Dedifferentiated amniotic fluid mesenchymal stem cell (primary cell): ENCODE data around the gene IKBKG.
"Not testable (repeated sequence)": the region's sequence is repeated elsewhere in the genome, so short reads cannot be mapped to it uniquely, and the experiment has no call there.

Experiments used
- DNase-seq: peaks from one replicate; pipeline ENCODE4 v3.0.0-alpha.2; 2016; ENCODE audit errors: extremely low spot score

Gene IKBKG

DNA sequence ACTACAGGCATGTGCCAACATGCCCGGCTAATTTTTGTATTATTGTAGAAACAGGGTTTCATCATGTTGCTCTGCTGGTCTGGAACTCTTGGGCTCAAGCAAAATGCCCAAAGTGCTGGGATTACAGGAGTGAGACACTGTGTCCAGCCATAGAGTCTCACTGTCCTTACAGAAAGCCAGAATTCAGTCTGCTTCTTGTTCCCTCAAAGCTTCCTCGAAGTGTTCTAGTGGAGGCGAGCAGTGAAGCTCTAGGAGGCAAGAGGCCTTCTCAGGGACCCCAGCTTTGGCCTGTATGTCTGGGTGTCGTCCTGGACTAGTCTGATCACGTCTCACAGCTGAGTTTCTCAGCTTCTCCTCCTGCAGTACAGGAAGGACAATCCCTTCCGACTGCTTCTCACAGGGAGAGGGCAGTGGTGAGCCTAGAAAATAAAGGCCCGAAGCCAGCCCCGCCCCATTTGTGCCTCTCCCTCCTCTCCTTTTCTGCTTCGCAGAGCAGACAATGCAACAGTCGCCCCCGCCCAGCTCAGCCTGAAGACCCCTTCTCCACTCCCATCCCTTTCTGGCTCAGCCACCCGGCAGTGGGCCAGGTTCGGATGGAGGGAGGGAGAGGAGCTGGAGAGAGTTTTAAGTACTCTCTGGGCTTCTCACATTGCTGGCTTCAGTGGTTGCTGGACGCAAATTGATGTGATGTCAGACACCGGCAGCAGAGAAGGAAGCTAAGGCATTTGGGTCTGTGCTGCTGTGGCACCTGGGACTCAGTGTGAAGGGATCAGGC, 20.3 kb upstream of the IKBKG start:
- peak; percentile 75 for DNase-seq

DNA sequence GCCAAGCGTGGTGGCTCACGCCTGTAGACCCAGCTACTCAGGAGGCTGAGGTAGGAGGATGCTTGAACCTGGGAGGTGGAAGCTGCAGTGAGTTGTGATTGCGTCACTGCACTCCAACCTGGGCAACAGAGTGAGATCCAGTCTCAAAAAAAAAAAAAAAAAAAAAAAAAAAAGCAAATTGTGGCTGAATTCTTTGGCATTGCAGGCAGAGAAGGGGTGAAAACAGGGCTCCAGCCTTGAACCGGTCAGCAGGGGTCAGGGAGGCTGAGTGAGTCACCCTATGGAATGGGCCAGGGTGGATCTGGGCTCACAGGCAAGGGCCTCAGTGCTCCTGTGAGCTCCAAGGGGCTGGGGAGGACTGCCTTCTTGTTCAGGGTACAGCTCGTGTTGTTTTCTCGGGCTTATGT, 18.2 kb upstream of the IKBKG start:
- no peak for DNase-seq

DNA sequence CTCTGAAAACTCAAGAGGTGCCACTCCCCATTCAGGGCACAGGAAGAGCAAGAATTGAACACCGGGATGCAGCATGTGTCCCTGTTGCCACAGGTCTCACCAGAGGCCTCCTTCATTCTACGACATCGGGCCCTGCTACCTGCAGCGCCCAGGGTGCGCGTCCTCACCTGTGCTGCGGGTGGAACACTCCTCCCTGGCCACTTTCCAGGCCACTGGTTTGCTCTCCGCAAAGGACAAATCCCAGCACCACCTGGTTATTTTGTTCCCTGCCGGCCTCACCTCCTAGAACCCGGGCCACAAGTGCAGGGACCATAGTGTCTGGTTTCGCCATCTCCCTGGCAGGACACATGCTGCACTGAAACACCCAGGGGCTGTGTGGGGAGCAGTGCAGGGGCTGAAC, 17.1 kb upstream of the IKBKG start:
- DNase-seq, result no peak

DNA sequence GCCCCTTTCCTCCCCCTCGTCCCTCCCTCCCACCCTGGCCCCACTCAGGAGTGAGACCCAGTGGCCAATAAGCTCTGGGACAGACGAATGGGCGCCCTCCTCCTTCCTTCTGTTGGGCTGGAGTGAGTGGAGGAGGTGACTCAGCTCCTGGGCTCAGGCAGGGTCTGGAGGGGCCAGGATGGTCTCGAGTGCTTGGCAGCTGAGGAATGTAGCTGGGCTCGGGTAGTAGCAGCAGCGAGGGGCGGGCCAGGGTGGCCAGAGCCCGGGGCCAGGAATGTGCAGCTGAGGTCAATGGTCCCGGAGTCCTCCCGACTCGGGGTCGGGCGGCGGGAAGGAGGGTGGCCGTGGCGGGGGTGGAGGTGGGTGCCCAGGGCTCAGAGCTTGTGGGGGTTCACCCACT, 15.8 kb upstream of the IKBKG start:
- DNase-seq, result no peak

DNA sequence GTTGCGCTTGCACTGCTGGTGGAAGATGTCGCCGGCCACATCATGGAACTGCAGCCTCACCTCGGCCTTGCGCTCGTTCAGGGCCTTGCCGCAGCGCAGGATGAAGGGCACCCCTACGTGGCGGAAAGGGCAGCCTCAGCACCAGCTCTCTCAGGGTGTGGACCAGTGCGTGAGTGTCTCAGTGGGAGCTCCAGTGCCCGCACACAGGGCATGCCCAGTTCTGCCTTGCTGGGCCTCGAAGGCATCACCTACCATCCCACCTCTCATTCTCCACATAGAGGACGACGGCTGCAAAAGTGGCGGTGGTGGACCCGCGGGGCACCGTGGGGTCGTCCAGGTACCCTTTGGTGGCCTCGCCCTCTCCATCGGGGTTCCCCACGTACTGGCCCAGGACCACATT, 14.7 kb upstream of the IKBKG start:
- DNase-seq, result no peak

DNA sequence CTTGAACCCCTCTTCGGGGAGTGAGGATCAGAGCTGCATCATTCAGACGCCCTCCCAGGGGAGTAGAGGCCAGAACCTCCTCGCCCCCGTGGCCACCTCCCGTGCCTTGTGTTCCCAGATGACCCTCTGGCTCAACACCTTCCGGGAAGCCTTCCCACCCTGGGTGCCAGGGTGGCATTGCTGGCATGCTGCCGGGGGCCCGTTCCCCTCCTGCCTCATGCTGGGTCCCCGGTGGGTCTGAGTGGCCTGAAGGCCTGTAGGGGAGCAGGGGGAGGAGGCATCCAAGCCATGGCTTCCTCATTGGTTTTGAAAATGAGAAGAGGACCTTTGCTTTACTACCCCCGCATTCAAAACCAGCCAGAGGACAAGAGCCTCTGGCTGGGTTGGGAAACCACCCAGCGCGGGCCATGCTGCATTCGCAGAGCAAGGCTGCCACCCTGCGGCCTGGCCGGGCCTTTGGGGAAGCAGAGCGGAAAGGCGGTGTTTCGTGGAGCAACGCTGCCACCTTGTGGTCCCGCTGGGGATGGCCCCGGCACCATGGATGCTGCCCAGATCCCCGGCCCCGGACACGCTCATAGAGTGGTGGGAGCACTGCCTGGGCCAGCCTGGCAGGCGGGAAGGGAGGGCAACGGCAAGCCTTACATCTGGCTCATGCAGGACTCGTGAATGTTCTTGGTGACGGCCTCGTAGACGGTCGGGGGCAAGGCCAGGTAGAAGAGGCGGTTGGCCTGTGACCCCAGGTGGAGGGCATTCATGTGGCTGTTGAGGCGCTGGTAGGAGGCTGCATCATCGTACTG, 12.7 kb upstream of the IKBKG start:
- DNase-seq, result peak; percentile 65

DNA sequence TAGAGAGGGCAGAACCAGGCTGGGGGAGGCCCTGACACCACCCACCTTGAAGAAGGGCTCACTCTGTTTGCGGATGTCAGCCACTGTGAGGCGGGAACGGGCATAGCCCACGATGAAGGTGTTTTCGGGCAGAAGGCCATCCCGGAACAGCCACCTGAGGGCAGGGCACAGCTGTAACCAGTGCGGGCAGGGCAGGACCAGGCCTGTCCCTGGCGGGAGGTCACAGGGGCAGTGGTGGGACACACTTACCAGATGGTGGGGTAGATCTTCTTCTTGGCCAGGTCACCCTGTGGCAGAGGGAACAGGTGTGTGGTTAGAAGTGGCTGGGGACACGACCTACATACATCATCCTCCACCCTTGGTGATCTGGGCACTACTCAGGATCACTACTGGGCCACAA, 11.5 kb upstream of the IKBKG start:
- no peak for DNase-seq

DNA sequence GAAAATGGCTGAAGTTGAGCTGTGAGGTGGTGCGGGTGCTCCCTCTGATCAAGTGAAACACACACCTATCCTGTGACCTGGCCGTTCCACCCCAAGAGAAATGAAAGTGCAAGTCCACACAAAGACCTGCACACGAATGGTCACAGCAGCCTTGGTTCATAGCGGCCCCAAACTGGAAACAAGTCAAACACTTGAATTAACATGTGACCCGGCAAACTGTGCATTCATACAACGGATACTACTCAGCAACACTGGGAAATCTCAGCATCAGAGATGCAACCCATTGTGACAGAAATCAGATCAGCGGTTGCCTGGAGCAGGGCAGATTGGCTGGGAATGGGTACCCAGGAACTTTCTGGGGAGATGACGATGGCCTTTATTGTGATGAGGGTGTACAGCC, 8.3 kb upstream of the IKBKG start:
- no peak for DNase-seq

DNA sequence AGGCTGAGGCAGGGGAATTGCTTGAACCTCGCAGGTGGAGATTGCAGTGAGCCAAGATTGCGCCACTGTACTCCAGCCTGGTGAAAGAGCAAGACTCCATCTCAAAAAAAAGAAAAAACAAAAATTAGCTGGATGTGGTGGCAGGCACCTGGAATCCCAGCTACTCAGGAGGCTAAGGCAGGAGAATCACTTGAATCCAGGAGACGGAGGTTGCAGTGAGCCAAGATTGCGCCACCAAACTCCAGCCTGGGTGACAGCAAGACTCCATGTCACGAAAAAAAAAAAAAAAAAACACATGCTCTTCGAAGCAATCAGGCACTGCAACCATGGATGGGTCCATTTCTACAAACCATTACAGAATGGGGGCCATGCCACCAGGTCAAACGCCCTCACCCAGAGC, 7.1 kb upstream of the IKBKG start:
- DNase-seq, result not testable (repeated sequence)

DNA sequence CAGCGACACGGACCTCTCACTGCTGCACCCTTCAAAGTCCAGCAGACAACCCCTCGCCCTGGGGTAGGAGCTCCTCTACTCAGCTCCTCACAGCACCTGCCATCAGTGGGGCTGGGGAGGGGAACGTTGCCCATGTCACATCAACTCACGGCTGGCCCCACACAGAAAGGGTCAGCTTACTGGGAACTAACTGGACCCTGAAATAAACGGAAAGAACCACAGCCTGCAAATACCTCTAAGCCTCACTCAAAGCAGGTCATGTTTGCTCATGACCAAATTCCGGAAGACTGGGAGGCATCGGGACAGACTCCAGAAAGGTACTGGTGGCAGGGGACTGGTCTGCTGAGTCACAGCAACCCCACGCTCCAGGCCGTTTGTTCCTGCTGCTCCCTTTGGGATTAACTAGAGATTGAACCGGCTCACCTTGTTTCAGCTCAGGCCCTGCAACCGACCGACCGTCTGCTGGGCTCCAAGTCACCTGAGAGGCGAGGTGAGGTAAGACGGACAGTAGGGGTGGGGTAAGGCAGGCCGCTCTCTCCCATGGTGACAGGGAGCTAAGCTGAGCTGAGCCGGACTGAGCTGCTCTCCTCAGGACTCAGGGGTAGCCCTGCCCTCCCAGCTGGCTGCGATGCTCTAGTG, 6.4 kb upstream of the IKBKG start:
- DNase-seq, result no peak

DNA sequence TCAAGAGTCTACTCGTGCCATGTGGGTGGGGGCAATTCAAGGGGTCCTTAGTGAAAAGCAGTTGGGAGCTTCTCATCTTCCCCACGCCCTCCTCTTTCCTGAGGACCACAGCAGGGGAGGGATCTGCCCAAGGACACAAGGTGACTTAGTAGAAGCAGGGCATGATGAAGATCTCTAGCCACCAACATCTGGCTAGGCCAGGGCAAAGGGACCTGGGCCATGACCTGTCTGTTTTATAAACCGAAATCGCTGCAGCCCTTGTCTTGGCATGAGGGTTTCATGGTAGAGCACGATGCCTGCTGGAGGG, 5.9 kb upstream of the IKBKG start:
- no peak for DNase-seq

DNA sequence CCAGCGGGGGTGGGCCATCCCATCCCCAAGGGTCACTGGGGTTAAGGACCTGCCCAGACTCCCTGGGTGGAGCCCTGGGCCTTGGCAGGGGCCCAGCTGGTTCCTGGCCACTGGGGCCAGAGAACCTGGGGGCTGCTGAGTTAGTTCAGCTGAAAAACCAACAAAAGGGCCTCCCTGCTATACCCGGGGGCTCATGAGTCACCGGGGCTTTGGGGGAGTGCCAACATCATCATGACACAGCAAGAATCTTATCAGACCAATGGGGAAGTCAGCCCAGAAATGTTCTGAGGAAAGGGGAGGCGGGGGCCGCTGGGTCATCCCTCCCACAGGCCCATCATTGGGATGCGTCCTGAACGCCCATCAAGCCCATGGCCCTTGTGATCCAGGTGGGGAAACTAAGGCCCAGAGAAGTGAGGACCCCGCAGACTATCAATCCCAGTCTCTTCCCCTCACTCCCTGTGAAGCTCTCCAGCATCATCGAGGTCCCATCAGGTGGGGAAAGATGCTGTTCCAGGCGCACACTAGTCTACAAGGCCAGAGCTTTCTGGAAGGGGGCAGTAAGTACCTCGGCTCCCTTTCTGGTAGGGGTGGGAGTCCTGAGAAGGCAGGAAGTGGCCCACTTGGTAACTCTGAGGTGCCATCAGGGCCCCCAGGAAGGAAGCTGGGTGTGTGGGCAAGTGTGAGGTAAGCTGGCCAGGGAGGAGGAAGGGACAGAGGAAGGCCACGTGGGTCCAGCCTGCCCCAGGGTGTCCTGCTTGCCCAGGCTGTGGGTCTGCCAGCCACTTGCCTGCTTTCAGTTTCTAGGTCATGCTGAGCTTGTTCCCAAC, 5.3 kb upstream of the IKBKG start:
- peak; percentile 86 for DNase-seq

DNA sequence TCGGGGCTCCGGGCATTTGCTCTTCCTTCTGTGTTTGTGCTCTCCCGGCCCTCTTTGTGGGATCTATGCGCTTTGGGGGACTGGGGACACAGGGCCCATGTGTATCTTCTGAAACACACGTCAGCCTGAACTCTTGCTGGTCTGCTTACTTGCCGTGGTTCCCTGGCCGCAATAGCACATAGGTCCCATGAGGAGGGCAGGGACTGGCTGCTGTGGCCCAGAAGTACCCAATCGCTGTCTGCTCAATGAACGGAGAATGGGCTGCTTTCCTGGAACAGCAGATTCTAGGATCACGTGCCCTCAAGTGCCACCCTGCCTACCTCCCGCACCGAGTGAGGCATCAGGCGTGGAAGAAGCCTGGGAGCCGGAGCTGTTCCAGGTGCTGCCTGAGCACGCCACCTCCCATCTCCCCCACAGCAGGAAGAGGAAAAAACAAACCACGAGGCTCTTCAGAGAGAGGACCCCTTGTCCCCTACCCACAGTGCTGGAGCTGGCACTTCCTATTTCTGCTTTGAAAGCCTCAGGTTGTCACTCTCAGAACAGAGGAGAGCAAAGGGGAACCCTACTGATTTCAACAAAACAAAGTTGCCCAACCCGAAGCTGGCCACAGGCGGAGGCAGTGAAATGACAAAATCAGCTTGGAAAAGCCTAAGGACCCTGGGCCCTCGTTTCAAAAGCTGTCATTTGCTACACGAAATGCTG, 4.5 kb upstream of the IKBKG start:
- no peak for DNase-seq

DNA sequence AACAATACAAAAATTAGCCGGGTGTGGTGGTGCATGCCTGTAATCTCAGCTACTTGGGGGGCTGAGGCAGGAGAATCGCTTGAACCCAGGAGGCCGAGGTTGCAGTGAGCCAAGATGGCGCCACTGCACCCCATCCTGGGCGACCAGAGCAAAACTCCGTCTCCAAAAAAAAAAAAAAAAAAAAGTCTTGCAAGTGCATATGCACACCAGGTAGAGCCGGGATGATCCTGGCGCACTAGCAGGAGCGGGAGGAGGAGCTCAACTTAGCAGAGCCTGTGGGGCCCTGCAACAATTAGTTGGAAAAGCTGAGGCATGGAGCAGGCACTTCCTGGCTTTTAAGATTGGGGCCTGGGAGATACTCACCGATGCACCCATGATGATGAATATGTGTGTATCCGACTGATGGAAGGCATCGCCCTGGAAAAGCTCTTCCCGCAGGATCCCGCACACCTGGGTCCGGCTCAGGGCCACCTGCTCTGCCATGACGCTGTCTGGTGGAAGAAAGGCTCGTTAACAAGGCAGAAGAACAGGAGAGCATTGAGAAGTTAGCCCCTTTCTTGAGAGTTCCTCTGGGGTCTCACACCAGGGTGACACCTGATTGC, 1.6 kb upstream of the IKBKG start:
- DNase-seq, result no peak

DNA sequence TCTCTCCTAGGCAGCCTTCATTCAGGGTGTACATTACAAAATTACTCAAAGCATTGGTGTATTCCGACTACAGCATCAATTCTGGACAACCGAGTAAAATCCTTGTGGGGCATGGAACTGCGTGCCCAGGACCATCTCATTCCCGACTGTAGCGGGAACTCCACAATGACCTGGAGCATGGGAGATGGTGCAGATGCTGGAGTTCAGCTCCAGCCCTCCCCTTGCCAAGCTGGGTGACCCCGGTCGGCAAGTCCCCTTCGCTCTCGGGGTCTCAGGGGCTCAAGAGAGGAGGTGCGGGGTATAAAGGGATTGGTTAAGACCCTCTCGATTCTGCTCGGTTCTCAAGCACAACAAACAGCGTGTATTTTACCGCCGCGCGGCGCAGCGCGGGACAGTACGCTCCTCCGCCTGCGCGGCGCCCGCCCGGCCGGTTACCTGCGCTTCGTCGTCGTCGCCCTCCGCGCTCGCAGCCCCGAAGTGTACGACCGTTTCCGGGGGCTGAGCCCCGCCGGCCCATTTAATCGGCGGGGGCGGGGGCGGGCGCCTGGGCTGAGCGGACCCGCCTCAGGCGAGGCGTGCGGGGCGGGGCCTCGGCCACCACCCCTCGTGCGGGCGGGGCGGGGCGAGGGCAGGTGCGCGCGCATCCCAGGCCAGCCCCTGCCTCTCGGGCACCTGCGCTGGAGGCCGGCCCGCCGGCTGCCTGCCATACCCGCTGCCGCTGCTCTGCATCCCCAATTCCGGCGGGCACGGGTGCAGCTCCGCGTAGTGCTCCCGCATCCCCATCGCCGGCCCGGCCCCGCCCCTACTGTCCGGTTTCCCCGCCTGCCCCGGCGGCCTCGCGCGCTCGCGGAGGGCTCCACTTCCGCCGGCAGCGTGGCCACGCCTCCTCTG, 821 bp upstream of the IKBKG start, which contains the start of gene G6PD:
Gene G6PD (minus strand): TSS at position 493 of the 891 bp plus-strand sequence. CDS start 691 bp downstream, outside the sequence.
- no peak for DNase-seq

DNA sequence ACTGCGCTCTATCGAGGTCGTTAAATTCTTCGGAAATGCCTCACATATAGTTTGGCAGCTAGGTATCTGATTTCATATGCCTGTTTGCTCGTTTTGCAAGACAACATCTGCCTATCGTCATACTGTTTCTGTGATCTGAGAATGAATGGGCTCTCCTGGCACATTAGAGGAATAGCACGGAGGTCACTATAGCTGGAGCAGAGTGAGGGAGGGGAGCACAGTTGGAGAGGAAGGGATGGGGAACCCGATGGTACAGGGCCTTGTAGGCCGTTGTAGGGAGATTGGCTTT, 552 bp downstream of the IKBKG start:
- no peak for DNase-seq

DNA sequence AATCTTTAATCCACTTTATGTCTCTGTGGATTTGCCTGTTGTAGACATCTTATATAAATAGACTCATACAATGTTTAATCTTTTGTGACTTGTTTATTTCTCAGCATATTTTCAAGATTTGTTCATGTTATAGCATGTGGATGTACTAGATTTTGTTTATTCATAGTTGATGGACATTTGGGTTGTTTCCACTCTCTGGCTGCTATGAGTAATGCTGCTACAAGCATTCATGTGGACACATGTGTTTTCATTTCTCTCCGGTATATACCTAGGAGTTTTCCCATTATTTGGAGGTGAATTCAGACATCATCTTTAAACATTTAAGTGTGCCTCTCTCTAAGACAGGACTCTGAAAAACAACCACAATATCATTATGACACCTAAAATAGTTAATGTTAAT, 2.3 kb downstream of the IKBKG start:
- no peak for DNase-seq

DNA sequence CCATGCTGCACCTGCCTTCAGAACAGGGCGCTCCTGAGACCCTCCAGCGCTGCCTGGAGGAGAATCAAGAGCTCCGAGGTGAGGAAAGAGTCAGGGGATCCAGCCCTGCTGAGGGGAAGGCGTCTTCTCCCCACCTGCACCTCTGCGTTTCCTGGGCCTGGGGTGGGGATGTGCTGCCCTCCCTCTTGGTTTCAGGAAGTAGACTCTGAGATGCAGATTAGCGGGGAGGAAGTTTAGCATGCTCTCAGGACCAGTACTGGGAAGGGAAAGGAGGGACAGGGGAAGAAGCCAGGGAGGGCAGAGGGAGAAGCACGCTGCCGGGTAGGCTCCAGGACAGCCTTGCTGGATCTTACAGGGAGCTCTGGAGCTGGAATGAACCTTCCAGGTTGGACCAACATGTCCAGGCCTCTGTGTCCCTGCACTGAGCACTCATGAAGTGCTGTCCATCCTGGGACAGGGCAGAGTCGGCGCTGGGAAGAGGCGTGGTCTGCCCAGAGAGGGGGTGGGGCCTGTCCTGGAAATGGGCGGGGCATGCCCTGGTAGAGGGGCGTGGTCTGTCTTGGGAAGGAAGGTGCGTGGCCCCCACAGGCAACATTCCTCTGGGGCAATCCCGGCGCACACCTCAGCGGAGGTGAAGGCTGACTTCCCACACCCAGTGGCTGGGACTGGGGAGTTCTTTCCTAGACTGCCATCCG, 4.8 kb downstream of the IKBKG start:
- not testable (repeated sequence) for DNase-seq

DNA sequence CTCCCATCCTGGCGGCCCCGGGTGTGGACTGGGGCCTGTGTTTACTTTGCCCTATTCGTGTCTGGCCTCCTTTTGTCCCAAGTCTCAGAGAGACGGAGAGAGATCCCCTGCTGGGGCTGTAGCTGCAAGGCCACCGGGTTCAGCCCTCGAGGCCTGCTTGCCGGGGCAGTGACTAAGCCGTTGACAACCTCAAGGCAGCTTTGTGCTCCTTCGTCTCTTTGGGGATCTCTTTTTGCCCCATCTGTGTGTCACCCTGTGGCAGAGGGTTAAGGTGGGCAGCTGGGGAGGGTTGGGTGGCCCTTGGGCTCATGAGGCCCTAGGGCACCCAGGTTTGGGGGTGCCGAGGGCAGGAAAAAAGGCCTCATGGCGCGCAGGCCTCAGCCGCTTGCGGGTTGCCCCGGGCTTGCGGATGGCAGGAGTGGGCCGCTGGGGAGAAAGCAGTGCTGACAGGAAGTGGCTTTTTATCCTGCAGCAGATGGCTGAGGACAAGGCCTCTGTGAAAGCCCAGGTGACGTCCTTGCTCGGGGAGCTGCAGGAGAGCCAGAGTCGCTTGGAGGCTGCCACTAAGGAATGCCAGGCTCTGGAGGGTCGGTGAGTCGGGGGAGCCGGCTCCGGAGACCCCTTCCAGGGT, 10.8 kb downstream of the IKBKG start:
- DNase-seq, result not testable (repeated sequence)
